Stimulated activated CD4-positive, alpha-beta T cell treated with anti-CD3 and anti-CD28 coated beads, Interleukin-2, amount 100 ng/mL, for 48 hours (primary cell): Measurements from ENCODE around the gene GPC3.
"Not testable (repeated sequence)": the region's sequence is repeated elsewhere in the genome, so short reads cannot be mapped to it uniquely, and the experiment has no call there.

Experiments
- DNase-seq, 2 donors: peaks; one replicate each; pipeline ENCODE4 v3.0.0-alpha.2; 2020

GPC3 gene

DNA sequence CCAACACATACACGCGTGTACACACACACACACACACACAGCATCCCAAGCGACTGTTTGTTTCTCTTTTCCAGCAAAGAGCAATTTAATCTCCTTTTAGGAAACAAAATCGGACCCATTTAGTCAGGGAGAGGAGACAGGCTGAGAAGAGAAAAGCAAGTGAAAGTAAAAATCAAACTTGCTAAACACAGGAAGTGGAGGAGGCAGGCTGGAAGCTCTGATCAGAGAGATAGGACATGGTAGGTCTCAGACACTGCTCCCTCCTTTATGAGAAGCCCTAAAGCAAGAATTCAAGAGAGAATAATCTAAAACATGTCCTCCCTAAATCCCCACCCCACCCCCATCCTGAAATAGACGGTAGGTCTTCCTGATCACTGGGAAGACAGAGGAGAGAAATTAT, 62.3 kb downstream of the GPC3 start:
- no peak for DNase-seq

DNA sequence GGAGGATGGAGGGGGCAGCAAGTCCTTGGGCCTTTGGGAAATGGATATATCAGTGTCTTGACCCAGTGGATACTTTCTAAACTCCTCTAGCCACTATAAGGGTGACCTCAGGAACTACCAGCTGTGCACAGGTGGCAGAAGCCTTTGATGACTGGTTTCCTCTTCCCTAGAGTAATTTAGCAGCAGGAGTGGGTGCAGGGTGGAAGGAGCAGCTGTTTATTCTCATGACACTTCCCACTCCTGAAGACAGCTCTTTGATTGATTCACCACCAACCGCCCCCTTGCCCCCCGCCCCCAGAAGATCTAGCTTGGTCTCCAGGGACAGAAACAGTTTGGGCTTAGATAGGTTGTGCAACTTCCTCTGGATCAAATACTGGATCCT, 63.0 kb downstream of the GPC3 start:
- DNase-seq, result no peak

DNA sequence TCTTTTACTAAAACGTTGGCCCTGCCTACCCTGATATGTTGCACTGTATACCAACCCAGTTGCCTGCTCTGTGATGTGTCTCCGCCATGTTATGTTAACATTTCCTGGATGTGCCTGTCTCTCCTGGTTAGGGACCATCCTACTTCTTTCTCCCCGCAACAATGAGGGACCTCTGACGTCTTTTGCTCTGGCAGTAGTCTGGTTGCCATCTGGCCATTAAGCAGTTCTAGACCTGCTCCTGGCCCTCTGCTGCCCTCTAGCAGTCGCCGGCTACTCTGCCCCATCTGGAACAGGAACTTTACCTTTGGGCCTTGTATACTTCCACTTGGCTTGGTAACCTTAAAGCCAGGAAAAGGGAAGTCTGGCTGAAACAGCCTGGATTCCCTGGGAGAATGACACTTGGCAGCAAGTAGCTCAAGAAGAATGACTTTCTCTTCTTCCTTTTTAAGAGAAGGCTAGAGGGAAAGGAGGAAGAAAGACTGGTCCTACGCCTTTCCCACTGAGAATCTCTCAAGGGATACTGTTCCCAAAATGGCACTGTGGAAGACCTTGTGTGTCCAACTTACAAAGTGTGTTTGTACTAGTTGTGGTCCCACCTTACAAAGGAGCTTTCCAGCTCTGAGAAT, 63.5 kb downstream of the GPC3 start:
- peak; percentile 14 to 45 for DNase-seq

DNA sequence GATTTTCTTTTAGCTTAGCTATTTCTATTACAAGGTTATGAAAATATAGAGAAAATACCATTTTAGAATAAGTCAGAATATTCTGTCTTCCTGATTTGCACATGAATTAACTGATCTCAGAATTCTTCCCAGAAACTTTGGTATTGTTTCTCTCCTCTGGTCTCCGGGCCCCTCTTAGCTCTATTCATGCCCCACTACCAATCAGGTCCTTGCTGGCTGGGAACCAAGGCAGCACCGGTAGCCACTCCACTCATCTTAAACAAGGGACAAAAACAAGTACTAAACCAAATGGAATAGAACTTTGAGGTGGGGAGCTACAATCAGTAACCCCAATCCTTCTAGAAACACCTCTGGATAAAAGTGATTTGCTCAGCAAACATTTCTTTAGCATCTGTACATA, 64.3 kb downstream of the GPC3 start:
- no peak for DNase-seq

DNA sequence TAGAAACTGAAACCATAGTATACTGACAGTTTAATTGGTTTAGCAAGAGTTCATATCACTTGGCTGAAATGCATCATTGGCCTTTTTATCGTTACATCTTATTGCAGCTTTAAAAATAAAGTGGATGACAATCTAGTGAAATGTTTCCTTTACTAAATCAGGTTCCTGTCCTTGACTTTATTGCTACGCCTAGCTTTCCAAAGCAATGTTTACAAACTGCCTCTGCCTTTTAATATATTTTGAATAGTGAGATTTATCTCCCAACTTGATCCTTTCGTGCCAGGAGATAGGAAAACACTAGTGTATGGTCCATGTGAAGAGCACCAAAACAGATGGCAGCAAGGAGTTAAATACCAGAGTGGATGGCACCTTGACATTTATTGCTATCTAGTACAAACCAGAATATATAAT, 67.0 kb downstream of the GPC3 start:
- no peak for DNase-seq

DNA sequence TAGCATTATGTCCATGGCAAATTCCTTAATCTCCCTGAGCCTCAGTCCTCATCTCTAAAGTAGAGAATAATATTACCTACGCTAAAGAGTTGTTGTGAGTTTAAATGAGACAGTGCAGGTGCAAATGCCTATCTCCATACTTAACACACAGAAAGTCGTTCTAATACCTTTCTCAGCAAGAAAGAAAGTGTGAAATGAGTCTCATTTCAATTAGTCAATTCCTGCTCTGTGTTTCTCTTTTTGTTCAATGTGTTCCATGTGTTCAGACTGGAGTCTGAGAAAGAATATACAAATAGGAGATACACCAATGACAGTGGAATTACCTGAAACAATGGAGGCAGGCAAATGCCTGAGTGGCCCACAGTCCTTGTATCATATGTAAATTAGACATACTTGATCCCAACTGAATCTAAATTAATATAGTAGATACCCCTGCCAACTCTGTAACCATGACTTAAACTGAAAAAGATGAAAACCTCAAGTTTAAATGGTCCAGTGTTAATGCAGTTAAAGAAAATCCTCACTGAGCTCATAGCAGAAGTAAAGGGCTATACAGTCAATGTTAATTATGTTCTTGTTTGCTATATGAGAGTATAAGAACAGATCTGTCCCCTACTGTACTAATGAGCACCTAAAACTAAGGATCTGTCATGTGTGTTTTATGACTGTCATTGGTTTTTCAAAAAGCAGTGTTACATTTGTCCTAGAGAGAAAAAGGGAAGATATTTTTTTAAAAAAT, 68.2 kb downstream of the GPC3 start:
- DNase-seq, result no peak

DNA sequence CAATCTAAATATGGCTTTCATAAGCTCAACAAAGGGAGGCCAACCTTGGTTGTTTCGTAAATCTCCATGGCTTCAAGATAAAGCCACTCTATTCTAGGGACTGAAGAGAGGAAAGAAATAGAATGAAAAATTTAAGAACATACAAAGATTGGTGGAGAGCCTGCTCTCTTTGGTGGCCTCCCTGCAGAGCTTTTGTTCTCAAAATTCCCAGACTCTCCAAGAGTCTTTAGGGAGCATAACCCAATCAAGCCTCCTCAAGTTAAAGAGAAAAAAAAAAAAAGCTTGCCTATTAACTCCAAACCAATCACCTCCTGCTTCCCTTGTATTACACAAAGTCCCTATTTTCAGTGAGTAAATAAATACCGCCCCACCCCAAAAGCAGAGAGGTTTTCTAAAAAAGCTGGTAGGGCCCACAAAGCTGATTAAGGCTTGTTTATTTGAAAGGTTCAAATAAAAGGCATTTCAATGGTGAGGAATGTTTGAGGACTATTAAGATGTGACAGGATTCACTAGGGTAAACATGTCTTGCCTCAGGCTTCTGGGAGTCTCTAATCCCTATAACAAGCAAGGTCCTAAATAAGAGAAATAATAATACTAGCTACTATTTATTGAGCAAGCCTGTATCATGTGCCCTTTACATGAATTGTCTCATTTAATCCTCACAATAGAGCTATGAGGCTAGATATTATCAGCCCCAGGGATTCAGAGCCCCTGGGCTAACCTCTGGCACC, 71.6 kb downstream of the GPC3 start:
- no peak for DNase-seq

DNA sequence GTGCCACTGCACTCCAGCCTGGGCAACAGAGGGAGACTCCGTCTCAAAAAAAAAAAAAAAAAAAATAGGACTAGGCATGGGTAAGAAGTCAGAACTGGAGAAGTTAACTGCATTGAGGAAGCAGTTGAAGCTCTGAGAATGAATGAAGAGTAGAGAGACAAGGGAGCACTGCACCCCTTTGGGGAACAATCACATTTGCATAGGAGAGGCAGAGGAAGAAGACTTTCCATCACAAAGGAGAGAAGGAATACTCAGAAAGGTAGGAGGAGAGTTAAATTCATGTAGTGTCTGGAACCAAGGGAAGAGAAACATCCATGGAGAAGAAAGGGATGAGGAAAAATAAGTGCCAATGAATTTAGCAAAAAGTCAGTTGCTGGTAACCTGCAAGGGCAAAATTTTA, 72.4 kb downstream of the GPC3 start:
- no peak for DNase-seq

DNA sequence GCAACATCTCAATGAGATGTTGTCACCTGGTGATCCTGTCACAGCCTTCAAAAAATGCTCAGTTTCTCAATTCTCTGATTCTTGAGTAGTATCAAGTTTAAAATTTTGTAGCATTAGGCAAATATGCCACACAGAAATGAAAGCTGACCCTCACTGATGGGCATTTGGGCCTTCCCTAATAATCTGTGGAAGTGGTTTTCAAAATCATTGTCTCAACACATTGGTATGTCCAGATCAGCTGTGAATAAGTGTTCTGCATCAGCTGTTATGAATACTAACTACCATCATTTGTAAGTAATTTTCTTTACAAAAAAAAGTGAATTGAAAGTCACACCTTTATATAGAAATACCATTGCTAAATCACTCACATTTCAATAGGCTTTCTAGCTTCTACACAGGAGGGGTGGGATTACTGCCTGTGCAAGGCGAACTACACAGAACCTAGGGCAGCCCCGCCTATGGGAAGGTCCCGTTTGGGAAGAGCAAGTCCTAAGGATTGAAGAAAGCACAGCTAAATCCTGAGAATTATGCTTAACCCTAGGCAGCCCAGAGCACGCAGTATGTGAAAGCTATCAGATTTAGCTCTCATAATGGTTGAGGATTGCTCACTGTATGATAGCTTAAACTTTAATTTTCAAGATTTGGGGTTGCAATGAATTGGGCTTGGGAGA, 73.4 kb downstream of the GPC3 start:
- no peak for DNase-seq

DNA sequence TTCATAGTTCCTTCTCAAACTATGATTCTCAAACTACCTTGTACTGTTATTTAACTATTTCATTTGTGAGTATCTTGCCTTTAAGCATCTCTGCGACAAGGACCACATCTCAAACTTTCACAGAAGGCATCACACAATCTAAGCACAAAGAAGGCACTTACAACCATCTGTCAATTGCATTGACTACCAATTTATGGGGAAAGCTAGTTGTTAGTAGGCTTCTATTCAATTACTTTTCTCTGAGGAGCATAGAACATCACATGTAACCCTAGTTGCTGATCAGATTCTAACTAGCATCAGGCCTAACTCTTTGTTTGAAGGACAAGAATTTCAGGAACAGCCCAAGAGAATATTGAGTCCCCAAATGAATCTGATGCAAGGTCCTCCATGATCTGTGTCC, 74.9 kb downstream of the GPC3 start:
- DNase-seq, result no peak

DNA sequence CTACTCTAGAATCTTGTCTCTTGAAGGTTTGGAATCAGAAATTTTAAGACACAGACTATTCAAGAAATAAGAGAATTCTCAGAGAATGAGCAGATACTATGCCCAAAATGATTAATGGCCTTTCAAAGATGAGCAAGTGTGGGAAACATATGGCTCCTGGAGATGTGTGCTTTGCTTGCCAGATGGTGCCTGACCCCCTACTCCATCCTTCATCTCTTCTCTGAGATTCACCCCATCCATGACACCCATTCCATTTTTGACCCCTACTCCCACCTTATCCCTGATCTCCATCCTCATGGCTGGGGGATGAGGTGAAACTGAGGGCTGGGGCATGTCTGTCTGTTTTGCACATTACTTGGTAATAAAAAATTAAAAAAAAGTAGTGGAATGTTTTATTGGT, 75.5 kb downstream of the GPC3 start:
- no peak for DNase-seq

DNA sequence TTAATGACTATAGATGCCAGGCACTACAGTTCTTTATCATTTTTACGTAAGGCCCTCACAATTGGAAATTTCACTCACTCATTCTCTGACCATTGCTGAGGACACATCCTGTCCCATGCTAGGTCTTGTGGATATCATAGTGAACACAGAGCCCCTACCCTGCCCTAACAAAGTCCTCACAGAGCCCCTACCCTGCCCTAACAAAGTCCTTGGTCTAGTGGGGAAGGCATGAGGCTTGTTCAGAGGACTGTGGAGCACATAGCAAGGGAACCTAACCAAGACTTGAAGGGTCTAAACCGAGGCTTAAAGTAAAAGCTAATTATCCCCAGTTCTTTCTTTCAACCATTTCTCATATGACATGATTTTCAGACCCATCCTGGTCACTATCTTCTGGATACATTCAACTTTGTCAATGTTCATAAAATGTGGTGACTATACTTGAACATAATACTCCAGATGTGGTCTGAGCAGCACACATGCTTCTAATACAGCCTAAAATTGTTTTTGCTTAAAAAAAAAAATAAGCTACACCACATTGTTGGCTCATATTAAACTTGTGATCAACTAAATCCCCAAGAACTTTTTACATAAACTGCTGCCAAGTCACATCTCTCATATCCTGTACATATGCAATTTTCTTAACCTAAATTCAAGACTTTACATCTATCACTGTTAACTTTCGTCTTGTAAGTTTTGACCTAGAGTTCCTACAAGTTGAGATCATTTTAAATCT, 77.0 kb downstream of the GPC3 start:
- no peak for DNase-seq

DNA sequence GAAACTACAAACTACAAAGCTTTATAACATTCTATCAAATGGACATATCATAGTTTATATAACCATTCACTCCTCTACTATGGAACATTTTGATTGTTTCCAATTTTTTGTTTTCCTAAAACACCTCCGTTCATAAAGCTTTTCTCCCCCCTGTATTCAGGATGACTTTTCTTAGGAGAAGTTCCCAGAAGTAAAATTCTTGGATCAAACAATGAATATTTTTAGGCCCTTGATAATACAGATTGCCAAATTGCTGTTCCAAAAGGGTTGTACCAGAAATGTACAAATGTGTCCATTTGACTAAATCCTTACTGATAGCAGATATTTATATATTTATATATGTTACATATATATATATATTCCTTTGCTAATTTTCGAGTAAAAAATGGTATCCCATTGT, 77.8 kb downstream of the GPC3 start:
- DNase-seq, result no peak

DNA sequence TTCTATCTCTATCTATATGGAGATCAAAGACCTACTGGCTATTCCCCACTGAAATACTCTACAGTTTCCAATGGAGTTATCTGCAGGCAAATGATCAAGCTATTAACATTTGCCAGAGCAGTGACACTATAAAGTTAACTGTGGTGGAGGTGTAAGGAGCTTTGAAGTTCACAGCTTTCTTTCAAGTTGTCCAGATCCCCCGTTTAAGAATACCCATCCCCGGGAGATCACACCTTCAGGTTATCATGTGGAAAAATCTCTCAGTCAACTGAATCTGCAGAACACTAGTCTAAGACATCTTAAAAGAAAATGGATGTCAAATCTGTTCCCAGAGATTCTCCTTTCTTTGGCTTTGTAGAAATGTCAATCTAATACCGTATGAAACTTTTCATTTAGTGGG, 80.1 kb downstream of the GPC3 start:
- DNase-seq, result no peak

DNA sequence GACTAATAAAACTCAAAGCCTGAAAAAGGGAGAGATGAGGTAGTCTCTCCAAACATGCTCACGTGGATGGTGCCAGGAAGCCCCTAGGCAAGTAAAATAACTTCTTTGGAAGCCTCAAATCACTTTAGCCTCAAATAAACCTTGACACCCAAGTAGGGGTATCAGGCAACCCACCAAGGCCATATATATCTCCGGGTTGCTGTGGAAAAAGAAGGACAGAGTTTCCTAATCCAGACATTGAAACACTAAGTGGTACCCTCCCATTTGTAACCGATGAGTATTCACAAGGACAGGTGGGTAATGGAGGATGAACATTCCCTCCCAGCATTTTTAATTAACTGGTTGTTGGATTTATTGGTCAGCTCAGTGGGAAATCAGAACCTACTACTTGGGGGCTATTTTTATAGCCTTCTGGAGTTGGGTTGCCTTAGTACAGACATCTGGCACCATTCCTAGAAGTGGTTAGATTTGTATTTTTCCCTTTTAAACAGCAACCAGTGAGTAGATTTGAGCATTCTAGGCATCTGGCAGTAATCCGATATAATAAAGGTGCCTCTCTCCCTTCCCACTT, 87.7 kb downstream of the GPC3 start:
- no peak for DNase-seq

DNA sequence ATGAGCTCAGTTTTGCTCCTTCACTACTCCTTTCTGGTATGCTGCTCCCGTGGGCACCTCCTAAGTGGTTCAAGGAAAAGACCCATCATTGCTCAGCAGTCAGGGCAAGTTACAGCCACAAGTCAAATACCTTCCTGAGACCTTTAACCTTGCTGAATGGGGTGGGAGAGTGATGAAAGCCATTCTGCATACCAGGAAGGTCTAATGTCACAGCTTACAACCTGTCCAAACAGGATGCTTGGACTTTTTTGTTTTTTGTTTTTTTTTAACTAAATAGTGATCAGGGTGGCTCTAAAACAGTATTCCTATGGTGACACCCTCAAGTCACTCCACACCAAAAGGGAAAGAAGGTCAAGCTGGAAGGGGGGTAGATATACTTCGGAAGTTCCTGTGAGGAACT, 93.1 kb downstream of the GPC3 start:
- no peak for DNase-seq

DNA sequence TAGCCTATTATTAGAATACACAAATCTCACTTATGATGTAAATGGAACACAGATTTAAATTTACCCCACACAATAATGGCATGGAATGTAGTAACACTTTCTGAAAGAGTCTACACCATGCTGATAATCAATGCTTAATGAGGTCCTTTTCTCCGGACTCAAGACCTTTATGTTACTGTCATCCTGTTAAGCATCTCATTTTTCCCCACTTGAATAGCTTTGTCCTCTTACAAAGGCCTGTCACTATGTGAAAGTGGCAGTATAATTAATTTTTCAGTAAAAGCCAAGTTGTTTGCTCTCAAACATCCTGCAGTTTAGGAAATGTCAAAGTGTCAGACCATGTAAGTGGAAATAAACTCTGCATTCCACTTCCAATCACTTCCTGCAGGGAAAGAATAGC, 96.4 kb downstream of the GPC3 start:
- DNase-seq, result no peak

DNA sequence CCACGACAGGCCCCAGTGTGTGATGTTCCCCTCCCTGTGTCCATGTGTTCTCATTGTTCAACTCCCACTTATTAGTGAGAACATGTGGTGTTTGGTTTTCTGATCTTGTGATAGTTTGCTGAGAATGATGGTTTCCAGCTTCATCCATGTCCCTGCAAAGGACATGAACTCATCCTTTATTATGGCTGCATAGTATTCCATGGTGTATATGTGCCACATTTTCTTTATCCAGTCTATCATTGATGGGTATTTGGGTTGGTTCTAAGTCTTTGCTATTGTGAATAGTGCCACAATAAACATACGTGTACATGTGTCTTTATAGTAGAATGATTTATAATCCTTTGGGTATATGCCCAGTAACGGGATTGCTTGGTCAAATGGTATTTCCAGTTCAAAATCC, 97.3 kb downstream of the GPC3 start:
- DNase-seq, result not testable (repeated sequence)

DNA sequence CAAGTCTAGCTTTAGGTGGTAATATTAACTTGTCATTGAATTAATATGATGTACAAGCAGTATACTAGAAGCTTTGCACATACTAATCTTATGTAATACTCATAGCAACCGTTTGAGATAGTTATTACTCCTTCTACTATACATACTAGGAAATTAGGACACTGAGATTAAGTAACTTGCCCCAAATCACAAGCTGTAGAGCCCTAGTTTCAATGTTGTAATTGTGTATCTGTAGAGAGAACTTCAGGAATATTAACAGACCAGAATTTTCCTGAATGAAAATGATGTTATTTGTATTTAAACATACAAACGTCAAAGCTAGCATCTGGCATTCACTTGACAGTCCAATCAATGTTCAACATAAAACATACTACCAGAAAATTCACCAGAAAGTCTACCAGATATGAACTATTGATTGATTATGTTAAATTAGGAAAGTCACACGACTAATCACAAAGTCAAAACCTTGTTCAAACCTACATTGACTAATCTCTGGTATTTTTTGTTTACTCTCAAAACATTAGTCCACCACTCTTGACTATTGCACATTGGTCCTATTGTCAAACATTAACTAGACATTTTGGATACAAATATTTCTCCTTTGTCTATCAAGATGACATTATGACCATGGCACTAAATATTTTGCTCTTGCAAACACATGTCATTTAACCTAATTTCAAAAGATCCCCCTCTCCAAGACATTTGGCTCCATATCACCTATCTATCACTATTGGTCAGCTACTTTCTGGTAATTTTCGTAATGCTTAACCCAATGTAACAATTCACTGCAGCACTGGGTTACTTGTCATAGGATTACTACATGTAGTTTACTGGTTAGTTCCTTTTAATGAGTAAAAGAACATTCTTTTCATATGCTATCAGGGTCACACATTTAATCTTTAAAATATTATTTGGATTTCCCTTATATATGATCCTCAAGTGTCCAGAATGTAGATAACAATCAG, 100.7 kb downstream of the GPC3 start:
- no peak for DNase-seq

DNA sequence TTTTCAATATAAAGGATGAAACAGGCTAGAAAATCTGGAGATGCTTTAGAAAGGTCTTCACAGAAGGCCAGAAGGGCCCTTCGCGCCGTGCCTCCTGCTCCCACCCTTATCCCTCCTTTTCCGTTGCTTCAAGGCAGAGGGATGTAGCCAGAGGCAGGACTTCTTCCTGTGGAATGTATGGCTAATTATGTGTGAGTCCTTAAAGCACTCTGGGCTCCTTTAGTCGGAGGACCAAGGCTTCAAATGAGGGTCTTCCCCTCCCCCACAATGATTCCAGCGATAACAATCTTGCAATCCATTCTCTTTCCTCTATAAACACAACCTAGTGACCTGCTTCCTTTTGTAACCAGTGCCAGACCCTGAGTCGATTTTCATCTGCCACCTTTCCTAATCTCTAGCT, 103.5 kb downstream of the GPC3 start:
- DNase-seq, result no peak

DNA sequence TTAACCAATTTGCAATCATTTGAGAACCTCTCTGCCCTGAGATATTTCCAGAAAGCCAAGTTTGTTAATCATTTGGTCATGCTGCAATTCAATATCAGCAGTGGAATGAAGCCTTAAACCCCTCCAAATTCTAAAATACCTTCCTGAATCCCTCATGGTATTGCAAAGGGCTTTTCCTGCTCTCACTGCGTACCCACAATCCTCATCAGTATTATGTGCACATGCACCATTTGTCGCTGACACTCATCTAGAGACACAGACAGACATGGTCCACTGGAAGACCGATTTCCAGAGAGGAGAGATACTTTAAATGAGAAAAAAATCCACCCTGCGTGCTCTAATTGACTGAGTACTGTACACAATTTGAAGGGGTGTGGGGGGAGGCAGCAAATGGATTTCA, 104.4 kb downstream of the GPC3 start:
- no peak for DNase-seq
